HG03039 (cell line): ENCODE measurements around the gene AKAP12.
A peak's percentile ranks its signal among the peaks of the same experiment; 100 is the strongest.
"Not testable (repeated sequence)": the region's sequence is repeated elsewhere in the genome, so short reads cannot be mapped to it uniquely, and the experiment has no call there.

ENCODE experiments used
- ATAC-seq: cut with Tn5 transposase; IDR thresholded peaks from one replicate; pipeline ENCODE4 v1.9.1; 2021; ENCODE audit warnings: mild to moderate bottlenecking, moderate library complexity; ENCODE audit not compliant: unreplicated experiment

Gene AKAP12

GRCh38 chr6:151374036-151374683 lies 134.4 kb downstream of the AKAP12 start:
- no peak for ATAC-seq

DNA sequence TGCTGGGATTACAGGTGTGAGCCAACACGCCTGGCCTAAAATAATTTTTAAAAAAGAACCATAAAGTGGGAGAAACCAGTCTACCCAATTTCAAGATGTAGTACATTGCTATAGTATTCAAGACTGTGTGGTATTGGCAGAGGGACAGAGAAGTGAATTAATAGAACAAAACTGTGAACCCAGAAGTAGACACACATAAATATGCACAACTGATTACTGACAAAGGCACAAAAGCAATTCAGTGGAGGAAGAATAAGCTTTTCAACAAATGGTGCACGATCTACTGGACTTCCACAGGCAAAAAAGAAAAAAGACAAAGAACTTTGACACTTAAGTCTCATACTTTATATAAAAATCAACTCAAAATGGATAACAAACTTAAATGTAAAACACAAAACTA lies 136.1 kb downstream of the AKAP12 start:
- no peak for ATAC-seq

GRCh38 chr6:151376440-151376839 lies 136.7 kb downstream of the AKAP12 start:
- ATAC-seq = no peak

DNA sequence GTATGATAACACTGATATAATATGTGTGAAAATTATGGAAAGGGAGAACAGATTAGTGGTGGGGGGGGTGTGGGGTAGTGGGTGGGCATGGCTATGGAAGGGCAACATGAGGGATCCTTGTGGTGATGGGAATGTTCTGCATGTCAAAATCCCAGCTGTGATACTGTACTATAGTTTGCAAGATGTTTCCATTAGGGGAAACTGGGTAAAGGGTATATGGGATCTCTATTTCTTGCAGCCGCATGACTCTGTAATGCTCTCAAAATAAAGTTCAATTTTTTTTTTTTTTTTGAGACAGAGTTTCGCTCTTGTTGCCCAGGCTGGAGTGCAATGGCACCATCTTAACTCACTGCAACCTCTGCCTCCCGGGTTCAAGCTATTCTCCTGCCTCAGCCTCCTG lies 137.3 kb downstream of the AKAP12 start:
- ATAC-seq = no peak

- peak; percentile 57 for ATAC-seq
Measured at GRCh38 chr6:151379933-151380847, 140.4 kb downstream of the AKAP12 start.

DNA sequence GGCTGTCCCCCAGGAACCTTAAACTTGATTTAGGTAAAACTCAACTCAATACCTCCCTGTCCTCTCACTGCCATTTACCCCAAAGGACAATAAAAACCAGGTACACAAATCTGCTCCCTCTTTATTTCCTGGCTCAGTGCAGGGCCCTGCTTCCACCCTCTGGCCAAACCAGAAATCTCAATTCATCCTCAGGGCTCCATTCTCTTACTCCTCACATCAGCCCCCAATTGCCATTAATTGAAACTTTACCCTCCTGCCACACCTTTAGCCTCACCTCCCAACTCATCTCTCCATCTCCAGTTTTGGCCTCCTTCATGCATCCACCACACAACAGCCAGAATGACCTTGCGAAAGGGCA lies 141.1 kb downstream of the AKAP12 start:
- ATAC-seq = no peak

- ATAC-seq = no peak
Measured at GRCh38 chr6:151381722-151382121, 142.0 kb downstream of the AKAP12 start.

DNA sequence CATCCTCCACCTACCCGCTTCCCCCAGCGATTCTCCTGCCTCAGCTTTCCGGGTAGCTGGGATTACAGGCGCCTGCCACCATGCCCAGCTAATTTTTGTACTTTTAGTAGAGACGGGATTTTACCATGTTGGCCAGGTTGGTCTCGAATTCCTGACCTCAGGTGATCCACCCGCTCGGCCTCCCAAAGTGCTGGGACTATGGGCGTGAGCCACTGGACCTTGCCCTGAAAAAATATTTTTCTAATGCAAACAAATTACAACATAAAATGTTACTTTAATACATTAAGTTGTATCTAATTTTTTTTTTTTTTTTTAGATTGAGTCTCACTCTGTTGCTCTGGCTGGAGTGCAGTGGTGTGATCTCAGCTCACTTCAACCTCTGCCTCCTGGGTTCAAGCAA lies 142.9 kb downstream of the AKAP12 start:
- ATAC-seq = not testable (repeated sequence)

DNA sequence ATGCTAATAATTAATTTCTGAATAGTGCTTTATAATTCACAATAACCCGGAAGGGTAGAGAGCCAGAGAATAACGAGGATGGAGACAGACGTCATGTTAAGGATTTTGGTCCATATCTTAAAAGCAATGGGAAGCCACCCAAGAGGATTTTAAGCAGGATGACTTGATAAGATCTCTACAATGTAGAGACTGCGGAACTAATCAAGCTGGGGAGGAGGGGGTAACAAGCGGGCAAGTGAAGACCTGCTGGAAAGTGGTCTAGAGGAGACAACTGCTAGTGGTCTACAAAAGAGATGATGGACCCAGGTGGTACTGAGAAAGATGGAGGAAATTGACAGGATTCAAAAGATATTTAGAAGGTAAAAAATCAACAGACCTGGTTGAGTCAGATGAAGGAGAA lies 144.4 kb downstream of the AKAP12 start:
- ATAC-seq = no peak

GRCh38 chr6:151385177-151385576 lies 145.4 kb downstream of the AKAP12 start:
- ATAC-seq = no peak

GRCh38 chr6:151387175-151387970 lies 147.6 kb downstream of the AKAP12 start:
- no peak for ATAC-seq

- ATAC-seq = no peak
Measured at GRCh38 chr6:151388236-151388635, 148.5 kb downstream of the AKAP12 start.

- ATAC-seq = no peak
Measured at GRCh38 chr6:151388997-151389617, 149.3 kb downstream of the AKAP12 start.

GRCh38 chr6:151389618-151390275 lies 150.0 kb downstream of the AKAP12 start:
- peak; percentile 69 for ATAC-seq

DNA sequence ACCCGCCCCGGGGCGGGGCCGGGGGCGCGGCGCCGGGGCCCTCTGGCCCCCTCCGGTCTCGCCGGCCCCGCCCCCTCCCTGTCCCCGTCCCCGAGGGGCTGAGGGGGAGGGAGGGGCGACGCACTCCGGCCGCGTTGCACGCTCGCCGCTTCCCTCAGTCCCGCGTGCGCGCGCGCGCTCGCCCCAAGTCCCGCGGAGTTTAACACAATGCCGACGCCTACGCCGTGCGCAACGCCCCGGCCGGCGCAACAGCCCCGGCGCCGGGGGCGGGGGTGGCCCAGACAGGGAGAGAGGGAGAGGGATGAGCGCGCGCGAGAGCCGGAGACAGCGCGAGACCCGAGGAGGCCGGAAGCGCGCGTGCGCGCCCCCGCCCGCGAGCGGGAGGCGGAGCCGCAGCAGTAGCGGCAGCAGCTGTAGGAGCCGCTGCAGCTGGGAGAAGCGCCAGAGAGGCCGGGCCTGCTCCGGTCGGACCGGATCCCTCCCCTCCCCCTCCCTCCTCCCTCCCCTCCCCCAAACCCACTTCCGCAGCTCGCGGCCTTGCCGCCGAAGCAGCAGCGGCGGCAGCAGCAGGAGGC lies 150.6 kb downstream of the AKAP12 start:
- peak; percentile 72 for ATAC-seq

- peak; percentile 14 for ATAC-seq
Measured at GRCh38 chr6:151390851-151391470, 151.2 kb downstream of the AKAP12 start.

- ATAC-seq = peak; percentile 6
Measured at GRCh38 chr6:151391471-151392413, 152.0 kb downstream of the AKAP12 start, which contains the start of gene ZBTB2. TSS of gene ZBTB2 (minus strand) at chr6:151391559. CDS start at chr6:151373637, 17,922 bp downstream.

DNA sequence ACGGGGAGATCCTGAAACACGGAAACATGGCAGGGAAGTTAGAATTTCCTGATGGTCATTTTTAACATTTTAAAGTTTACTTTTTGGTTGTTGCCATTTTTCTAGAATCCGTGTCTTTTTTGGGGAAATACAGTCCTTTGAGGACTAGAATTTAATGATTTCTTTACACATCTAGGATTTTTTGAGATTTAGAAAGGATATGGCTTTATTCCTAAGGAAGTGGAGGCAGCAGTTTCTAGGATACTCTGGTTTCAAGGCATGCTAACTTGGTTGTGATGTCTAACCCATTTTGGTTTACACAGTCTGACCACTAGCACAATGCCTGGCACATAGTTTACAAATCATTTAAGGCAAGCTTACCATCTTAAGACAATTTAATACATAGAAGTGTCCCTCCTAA lies 152.7 kb downstream of the AKAP12 start:
- no peak for ATAC-seq
